NCI-H1417 treated with DMSO at 0.1 percent for 48 hours (cell line): ENCODE measurements around the gene AKAP1.

ENCODE experiments used
- DNase-seq: peaks from one replicate; lab custom pipeline; 2025; lab: John Stamatoyannopoulos, UW

AKAP1 gene, protein sequence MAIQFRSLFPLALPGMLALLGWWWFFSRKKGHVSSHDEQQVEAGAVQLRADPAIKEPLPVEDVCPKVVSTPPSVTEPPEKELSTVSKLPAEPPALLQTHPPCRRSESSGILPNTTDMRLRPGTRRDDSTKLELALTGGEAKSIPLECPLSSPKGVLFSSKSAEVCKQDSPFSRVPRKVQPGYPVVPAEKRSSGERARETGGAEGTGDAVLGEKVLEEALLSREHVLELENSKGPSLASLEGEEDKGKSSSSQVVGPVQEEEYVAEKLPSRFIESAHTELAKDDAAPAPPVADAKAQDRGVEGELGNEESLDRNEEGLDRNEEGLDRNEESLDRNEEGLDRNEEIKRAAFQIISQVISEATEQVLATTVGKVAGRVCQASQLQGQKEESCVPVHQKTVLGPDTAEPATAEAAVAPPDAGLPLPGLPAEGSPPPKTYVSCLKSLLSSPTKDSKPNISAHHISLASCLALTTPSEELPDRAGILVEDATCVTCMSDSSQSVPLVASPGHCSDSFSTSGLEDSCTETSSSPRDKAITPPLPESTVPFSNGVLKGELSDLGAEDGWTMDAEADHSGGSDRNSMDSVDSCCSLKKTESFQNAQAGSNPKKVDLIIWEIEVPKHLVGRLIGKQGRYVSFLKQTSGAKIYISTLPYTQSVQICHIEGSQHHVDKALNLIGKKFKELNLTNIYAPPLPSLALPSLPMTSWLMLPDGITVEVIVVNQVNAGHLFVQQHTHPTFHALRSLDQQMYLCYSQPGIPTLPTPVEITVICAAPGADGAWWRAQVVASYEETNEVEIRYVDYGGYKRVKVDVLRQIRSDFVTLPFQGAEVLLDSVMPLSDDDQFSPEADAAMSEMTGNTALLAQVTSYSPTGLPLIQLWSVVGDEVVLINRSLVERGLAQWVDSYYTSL

DNA sequence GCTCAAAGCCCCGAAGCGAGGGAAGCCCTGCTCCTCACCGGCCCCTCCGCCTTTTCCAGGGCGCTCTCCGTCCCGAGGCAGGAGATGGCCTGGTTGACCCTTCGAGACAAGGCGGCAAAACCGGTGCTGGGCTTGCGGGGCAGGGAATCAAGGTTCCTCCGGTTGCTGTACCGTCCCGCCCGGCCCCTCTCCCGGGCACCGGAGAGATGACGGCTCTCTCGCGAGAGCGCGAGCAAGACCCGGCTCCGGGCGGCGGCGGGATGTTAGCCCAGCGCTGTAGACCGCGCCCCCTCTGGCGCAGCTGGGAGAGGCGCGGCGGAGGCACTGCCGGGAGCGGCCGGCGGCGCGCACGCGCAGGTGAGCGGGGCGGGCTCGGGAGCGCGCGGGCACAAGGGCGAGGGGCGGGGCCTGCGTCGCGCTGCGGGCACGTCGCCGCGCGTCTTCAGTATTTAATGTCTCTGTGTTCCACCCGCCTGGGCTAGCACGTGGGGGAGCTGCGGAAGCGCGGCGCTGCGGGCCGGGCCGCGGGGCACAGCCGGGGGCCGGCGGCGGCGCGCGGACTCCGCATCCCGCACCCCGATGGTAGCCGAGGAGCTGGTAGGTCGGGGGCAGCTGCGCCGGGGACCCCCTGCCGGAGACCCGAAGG lies at the start of gene AKAP1:
AKAP1 (plus strand) TSS at position 445 of the 646 bp plus-strand sequence. CDS start 20,219 bp downstream, outside the sequence.
- DNase-seq, result peak; percentile 79

DNA sequence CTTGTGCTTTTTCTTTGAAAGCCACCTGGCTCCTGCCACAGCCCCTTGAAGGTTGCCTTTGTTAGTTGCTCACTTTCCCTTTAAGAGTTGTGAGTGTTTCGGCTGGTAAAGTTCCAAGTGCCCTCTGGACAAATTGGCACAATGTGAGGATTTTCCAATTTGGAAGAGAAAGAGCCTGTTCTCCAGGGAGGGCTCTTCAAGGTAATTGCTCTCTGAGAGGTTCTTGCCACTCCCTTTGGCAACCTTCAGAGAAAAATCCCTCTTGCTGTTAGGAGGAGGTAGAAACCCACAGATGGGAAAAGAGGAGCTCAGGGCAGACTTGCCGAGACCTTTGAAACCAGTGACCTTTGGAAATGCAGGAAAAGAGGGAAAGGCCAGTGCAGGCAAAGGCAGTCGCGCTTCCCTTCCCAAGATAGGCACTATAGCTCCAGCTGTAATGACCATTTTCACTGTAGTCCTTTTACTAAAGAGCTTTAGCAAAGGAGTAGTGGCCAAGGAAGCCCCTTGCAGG lies 49.0 kb upstream of the AKAP1 start:
- no peak for DNase-seq

DNA sequence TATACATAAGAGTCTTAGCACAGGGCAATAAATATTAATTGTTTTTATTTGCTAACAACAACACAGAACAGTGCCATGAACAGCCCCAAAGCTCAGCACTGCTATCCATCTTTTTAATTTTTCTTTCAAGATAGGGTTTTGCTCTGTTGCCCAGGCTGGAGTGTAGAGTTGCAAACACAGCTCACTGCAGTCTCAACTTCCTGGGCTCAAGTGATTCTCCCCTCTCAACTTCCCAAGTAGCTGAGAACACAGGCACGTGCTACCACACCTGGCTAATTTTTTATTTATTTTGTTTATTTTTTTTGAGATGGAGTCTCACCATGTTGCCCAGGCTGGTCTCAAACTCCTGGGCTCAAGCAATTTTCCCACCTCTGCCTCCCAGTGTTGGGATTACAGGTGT lies 47.6 kb upstream of the AKAP1 start:
- no peak for DNase-seq

DNA sequence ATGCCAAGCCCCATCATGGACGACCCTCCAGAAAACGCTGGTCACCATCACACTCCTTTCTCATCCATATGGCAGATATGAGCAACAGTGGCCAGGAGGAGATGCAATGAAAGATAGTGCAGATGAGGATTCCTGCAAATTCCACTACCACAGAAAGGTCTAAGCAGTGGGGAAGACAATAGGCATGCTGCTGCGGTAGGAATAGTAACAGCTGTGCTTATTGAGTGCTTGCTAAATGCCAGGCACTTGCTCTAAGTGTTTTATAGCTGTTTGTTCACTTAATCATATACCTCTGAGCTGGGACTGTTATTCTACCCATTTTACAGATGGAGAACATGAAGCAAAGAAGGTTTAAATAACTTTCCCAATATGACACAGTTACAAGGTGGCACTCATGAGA lies 46.6 kb upstream of the AKAP1 start:
- DNase-seq, result no peak

DNA sequence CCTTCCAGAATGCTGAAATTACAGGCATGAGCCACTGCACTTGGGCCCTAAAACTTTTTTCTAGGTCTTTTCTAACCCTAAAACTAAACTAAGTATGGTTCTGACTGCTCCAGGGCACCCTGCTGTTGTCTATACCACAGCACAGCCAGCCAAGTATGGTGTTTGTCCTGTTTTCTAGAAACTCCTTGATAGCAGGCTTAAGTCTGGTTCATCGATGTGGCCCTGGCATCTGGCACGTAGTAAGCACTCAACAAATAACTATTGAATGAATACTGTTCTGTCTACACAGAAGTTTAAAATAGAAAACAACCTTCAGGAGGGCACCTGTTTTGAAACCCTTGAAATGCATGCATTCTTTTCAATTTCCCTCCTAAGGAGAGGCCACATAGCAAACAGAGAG lies 44.5 kb upstream of the AKAP1 start:
- no peak for DNase-seq

DNA sequence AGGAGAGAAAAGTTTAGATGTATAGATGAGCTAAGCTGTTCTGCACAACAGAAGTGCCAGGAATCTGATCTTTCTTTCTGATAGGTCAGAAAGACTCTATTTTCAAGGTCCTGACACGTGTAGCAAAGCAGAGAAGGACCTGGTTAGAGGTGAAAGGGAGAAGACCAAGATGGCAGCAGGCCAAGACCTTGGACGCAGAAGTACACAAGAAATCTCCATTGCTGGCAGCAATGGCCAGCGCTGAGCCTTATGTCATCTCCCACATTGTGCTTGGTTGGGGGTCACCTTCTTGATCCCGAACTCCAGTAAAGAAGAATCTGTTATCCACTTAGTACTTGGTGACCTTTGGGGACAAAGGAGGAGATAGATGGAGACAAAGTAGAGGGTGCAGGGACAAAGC lies 41.8 kb upstream of the AKAP1 start:
- no peak for DNase-seq

DNA sequence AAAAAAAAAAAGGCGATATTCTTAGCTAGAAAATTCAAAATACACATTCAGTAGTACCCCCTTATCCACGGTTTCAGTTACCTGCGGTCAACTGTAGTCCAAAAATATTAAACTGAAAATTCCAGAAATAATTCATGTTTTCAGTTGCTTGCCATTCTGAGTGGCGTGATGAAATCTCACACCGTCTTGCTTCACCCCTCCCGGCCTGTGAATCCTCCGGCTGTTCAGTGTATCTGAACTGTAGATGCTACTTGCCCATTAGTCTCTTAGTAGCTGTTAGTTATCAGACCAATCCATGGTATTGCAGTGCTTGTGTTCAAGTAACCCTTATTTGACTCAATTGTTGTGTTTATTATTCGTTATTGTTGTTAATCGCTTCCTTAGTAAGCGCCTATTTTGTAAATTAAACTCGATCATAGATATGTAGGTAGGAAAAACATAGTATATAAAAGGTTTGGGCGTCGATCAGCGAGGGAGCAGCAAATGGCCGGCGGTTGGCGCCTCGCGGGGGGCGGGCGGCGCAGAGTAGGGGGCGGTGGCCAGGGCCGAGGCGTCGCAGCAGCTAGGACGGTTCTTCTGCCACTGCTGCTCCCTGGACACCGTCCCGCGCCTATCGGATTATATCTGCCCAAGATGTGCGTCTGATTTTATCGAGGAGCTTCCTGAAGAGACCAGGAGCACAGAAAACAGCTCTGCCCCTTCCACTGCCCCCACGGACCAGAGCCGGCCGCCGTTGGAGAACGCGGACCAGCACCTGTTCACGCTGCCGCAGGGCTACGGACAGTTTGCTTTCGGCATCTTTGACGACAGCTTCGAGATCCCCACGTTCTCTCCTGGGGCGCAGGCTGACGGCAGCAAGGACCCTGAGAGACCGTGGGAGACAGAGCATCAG lies 39.8 kb upstream of the AKAP1 start:
- no peak for DNase-seq

DNA sequence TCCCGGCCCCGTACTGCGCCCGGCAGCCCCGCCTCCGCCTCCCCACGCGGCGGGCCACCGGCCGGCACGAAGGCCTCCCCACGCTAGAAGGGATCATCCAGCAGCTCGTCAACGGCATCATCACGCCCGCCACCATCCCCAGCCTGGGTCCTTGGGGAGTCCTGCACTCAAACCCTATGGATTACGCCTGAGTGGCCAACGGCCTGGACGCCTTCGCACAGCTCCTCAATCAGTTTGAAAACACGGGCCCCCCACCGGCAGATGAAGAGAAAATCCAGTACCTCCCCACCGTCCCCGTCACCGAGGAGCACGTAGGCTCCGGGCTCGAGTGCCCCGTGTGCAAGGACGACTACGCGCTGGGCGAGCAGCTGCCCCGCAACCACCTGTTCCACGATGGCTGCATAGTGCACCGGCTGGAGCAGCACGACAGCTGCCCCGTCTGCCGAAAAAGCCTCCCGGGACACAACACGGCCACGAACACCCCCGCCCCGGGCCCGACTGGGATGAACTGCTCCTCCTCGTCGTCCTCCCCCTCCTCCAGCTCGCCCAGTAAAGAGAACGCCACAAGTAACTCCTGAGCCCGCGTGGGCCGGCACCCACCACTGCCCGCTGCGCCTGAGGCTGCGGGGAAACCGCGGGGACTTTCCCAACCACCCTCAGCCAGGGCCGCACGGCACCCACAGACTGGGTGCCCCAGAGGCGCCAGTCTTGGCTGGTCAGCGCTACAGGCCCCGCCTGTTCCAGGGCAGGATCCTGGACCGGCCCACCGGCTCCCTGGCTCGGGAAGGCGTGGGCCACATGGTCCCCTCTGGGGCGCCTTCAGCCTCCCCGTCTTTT lies 39.0 kb upstream of the AKAP1 start:
- DNase-seq, result no peak

DNA sequence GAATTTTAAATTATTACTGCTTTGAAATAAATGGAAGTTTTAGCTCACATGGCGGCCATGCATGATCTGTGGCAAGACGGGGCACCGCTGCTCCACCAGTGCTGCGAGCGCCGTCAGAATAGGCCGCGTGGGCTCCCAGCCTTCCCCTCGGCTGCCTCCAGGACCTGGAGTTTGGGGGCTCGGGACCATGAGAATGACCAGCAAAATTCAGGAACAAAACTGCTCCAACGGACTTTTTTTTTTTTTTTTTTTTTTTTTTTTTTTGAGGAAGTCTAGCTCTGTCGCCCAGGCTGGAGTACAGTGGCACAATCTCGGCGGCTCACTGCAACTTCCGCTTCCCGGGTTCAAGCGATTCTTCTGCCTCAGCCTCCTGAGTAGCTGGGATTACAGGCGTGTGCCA lies 38.3 kb upstream of the AKAP1 start:
- DNase-seq, result no peak

DNA sequence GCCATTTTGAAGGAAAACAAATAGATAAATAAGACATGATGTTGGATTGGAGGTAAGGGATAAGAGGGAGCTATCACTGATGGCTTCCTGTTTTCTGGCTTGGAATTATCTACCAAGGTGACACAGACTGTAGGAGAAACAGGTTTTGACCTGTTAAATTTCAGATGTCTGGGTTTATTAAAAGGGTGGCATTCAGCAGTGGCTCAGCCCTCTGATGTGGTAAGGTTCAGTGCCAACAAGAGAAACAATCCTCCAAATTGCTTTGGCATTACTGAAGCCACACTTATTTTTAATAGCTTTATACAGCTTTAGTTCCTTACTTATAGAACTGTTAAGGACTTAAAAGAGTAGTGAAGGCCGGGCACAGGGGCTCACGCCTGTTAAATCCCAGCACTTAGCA lies 37.0 kb upstream of the AKAP1 start:
- no peak for DNase-seq

DNA sequence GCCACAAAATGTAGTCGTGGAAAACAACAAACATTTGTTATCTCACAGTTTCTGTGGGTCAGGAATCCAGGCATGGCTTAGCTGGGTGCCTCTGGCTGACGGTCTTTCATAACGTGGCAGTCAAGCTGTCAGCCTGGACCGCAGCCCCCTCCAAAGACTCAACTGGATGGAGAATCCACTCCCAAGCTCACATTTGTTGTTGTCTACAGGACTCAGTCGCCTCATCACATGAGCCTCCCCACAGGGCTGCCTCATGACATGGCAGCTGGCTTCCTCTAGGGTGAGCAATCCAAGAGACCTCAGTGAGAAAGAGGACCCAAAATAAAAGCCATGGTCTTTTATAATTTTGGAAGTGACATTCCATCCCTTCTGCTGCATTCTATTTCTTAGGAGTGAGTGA lies 34.7 kb upstream of the AKAP1 start:
- no peak for DNase-seq

DNA sequence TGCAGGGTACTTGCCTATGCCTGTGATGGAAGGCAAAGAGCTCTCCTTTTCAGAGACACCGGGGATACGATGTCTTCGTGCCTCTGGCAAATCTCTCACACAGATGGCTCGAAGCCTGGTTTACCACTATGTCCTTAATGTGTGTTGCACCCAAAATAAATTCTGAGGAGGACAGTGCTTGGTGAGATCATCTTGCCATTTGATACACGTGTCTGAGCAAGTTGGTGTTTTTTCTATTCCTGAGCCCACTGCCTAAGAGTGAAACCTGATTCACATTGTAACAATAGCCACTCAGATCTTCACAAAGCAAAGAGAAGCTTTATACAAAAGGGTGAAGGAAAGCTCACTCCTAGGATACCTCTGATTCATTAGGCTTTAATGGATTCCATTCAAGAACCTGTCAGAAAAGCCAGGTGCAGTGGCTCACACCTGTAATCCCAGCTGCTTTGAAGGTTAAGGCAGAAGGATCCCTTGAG lies 33.1 kb upstream of the AKAP1 start:
- peak; percentile 79 for DNase-seq

DNA sequence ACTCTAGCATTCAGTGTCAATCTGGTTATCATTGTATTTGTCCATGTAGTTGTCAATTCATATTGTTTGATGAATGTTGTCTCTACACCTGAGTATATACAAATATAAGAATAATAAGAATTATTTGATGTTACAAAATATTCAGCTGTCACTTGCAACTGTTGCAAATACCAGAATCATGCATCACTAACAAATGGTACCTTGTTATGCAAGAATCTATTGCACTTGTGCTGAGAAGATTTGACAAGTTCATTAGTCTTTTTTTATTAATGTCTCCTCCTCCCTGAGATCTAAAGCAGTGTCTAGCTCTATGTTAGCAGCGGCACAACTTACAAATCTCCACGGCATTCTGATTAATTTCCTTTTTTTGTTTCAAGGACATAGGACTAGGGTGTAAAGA lies 22.2 kb upstream of the AKAP1 start:
- DNase-seq, result no peak

DNA sequence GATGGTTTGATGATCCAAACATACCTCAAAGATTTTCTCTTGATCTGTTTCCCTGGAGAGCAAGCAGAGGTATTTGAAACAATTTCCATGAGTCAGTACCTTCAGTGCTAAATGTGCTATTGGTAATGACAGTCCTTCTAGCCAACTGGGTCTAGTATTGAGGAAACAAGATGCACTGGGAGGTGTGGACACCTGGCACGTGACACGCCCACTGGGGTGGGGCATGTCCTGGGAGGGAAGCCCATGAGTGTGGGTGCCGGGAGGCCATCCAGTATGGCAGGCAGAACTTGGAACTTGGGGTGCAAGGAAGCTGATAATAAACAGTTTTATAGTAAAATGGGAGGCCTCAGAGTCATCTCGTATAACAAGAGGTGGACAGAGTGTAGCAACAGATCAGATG lies 17.9 kb upstream of the AKAP1 start:
- no peak for DNase-seq

DNA sequence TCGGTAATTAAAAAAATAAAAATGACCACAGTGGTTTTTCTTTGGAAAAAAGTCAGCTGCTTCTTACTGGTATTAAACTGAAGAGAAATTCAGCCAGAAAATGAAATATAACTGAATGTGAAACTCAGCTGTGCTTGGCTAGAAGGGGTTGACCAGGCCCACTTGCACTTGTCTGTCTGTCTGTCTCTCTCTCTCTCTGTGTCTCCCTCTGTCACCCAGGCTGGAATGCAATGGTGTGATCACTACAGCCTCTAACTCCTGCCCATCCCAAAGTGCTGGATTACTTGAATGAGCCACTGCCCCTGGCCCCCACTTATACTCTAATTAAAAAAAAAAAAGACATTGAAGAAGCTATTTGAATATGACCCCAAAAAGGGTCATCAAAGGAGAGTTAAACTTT lies 17.3 kb upstream of the AKAP1 start:
- DNase-seq, result no peak

DNA sequence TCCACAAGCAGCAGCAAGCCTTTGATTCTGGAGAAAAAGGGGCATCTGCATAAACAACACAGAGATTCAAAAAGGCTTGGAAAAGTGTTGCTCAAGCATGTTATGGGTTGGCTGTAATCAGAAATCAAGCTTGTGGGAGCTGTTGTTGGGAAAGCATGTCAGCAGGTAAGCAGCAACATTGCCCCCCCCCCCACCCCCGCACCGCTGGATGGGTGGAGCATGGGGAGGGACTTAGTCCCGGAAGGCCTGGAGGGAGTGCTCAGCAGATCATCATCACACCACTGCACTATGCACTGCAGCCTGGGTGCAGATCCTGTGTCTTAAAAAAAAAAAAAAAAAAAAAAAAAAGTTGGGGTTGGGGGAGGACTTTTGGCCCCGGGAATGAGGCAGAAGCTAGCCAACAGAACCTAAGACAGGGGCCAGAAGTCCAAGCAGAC lies 16.8 kb upstream of the AKAP1 start:
- no peak for DNase-seq

DNA sequence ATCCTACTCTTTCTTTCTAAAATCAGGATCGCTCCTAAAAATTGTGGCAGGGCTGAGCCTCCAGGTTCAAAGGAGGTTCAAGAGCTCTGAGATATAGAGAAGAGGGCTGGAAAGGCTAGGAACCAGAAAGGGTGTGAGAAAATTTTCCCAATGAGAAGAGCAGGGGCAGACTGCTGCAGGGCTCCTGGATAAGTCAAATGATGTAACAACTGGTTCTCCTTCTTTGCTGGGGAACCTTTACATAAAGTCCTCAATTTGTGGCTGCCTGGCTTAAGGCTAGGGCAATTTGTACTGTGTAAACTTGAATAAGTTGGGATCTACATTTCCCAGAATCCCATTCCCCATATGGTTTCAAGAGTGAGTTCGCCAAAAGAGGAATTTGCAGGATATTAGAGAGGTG lies 16.3 kb upstream of the AKAP1 start:
- no peak for DNase-seq

DNA sequence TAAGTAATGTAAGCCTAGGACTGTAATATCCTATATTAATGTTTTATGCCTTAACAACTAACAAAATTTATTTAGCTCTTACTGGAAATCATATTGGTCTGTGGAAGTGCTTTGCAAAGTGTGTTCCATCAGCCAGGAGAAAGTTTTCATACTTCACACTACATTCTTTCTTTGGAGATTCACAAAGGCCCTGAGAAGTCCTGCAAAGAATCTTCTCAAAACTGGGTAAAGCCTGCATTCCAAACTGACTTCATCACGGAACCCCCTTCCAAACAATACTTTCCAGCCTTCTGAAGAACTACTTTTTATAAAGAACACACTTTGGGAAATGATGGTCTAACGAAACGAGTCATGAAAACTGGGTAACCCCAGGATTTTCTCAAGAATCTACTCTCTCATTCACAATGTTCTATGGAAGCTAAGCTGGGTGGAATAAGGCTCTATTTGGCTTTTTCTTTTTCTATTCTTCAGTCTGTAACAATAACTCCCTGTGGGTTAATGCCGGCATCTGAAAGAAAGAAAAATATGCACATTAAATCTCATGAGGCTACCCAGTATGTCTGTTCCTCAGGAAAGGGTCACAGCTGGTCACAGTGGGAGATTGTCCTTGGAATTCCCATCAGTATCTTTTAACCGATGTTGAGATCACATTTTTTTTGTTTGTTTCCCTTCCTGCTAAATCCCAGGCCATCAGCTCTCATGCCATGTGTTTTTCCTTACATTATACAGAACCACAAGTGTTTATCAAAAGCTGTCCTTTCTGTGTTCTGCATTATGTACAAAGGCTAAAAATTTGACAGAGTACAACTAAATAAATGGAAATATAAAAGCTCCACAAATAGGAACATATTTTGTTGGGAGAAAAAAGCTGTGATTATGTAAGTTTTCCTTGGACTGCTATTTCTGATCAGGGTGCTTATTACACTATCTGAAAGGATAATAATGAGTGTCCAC lies 12.8 kb upstream of the AKAP1 start:
- no peak for DNase-seq

DNA sequence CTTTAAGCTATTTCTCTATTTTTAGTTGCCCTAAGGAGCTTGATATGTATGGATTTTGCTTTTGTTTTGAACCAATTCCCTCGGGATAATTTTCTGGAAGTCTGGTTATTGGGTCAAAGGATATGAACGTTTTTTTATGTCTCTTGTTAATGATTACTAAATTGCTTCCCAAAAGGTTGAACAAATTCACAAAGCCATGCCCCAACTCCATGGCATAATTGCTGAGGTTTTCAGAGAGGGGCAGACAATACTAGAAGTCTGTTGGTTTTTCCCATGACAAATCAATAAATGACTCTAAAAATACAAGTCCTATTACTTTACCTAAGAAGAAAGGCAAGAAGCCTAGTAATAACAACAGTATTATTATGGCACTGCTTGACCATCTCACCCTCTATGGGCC lies 11.4 kb upstream of the AKAP1 start:
- DNase-seq, result no peak
